ENCODE data around the gene SLC6A13.
"Not testable (repeated sequence)": the region's sequence is repeated elsewhere in the genome, so short reads cannot be mapped to it uniquely, and the experiment has no call there.

Gene SLC6A13

DNA sequence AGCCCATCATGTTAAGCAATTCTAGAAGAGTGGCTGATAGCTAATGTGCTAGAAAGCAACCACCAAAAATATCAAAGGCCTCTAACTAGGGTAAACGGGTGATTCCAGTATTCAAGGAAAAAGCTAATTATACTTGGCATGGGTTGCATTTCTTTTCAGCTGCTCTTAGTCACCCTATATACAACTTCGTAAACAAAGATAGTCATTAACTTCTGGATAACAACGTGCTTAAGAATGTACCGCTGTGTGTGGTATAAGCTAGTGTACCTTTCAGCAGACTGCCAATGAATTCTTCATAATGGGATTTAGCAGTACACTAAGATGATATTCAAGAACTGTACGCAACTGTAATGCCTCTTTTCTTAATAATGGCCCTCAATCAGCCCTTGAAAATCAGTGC is 42.2 kb upstream of the SLC6A13 start:
- Histone ChIP-seq H4K20me1 (ENCODE audit: insufficient read depth, low read length) (no peaks in the 10 kb centered on the region), H3K4me2 (ENCODE audit: low read length) (no peak overlapping the region), H3K27me3 (ENCODE audit: insufficient read depth, low read length) (no peaks in the 10 kb centered on the region), H3K27ac (ENCODE audit: low read depth, low read length, poor library complexity, severe bottlenecking) (no peak overlapping the region), H2AFZ (ENCODE audit: low read length) (no peak overlapping the region), H3K4me1 (ENCODE audit: insufficient read depth, low read length, severe bottlenecking) (no peaks in the 10 kb centered on the region), H3K79me2 (ENCODE audit: insufficient read depth, low read length) (peaks cover 10% of the 10 kb centered on the region; the same call in 1 of the 2 replicates), H3K36me3 (ENCODE audit: insufficient read depth, low read length) (peaks cover 95% of the 10 kb centered on the region), H3K4me3 (ENCODE audit: low read depth, low read length, poor library complexity, severe bottlenecking) (no peak overlapping the region), H3K9ac (ENCODE audit: low read length) (no peak overlapping the region), H3F3A (ENCODE audit: insufficient read depth, low read length) (no peaks in the 10 kb centered on the region), H3K9me2 (ENCODE audit: low read depth, low read length) (no peaks in the 10 kb centered on the region; the same call in 1 of the 2 replicates), H3K9me3 (ENCODE audit: low read length) (peaks cover 2% of the 10 kb centered on the region; the same call in 1 of the 2 replicates)
- TF ChIP-seq EZH2 (IDR thresholded peaks at IDR 0.05; ENCODE audit: borderline replicate concordance, low read length), result no peak
- TF ChIP-seq, protein P1, sequence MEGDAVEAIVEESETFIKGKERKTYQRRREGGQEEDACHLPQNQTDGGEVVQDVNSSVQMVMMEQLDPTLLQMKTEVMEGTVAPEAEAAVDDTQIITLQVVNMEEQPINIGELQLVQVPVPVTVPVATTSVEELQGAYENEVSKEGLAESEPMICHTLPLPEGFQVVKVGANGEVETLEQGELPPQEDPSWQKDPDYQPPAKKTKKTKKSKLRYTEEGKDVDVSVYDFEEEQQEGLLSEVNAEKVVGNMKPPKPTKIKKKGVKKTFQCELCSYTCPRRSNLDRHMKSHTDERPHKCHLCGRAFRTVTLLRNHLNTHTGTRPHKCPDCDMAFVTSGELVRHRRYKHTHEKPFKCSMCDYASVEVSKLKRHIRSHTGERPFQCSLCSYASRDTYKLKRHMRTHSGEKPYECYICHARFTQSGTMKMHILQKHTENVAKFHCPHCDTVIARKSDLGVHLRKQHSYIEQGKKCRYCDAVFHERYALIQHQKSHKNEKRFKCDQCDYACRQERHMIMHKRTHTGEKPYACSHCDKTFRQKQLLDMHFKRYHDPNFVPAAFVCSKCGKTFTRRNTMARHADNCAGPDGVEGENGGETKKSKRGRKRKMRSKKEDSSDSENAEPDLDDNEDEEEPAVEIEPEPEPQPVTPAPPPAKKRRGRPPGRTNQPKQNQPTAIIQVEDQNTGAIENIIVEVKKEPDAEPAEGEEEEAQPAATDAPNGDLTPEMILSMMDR (IDR thresholded peaks at IDR 0.05; ENCODE audit: low read length), result no peak

DNA sequence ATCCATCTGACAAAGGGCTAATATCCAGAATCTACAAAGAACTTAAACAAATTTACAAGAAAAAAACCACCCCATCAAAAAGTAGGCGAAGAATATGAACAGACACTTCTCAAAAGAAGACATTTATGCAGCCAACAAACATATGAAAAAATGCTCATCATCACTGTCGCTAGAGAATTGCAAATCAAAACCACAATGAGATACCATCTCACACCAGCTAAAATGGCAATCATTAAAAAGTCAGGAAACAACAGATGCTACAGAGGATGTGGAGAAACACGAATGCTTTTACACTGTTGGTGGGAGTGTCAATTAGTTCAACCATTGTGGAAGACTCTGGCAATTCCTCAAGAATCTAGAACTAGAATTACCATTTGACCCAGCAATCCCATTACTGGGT is 40.1 kb upstream of the SLC6A13 start:
- peaks cover 92% of the 10 kb centered on the region for H3K36me3 ChIP-seq (ENCODE audit: insufficient read depth, low read length)
- H3K4me1 ChIP-seq (ENCODE audit: insufficient read depth, low read length, severe bottlenecking); H3K9ac ChIP-seq (ENCODE audit: low read length); H3K4me3 ChIP-seq (ENCODE audit: low read depth, low read length, poor library complexity, severe bottlenecking); H3K9me3 ChIP-seq (ENCODE audit: low read length); H3K27ac ChIP-seq (ENCODE audit: low read depth, low read length, poor library complexity, severe bottlenecking); H4K20me1 ChIP-seq (ENCODE audit: insufficient read depth, low read length); H3K9me2 ChIP-seq (ENCODE audit: low read depth, low read length); H2AFZ ChIP-seq (ENCODE audit: low read length); H3K4me2 ChIP-seq (ENCODE audit: low read length); H3K27me3 ChIP-seq (ENCODE audit: insufficient read depth, low read length); H3F3A ChIP-seq (ENCODE audit: insufficient read depth, low read length); H3K79me2 ChIP-seq (ENCODE audit: insufficient read depth, low read length): not testable (repeated sequence)

DNA sequence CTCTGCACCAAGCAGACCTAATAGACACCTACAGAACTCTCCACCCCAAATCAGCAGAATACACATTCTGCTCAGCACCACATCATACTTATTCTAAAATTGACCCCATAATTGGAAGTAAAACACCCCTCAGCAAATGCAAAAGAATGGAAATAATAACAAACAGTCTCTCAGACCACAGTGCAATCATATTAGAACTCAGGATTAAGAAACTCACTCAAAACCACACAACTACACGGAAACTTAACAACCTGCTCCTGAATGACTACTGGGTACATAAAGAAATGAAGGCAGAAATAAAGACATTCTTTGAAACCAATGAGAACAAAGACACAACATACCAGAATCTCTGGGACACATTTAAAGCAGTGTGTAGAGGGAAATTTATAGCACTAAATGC is 37.5 kb upstream of the SLC6A13 start:
- H3K4me3 ChIP-seq (ENCODE audit: low read depth, low read length, poor library complexity, severe bottlenecking); H3K9me3 ChIP-seq (ENCODE audit: low read length); H3K9ac ChIP-seq (ENCODE audit: low read length); H3K79me2 ChIP-seq (ENCODE audit: insufficient read depth, low read length); H4K20me1 ChIP-seq (ENCODE audit: insufficient read depth, low read length); H3K4me2 ChIP-seq (ENCODE audit: low read length); H3F3A ChIP-seq (ENCODE audit: insufficient read depth, low read length); H3K9me2 ChIP-seq (ENCODE audit: low read depth, low read length); H2AFZ ChIP-seq (ENCODE audit: low read length); H3K27ac ChIP-seq (ENCODE audit: low read depth, low read length, poor library complexity, severe bottlenecking); H3K27me3 ChIP-seq (ENCODE audit: insufficient read depth, low read length); H3K4me1 ChIP-seq (ENCODE audit: insufficient read depth, low read length, severe bottlenecking): not testable (repeated sequence)
- peaks cover 91% of the 10 kb centered on the region for H3K36me3 ChIP-seq (ENCODE audit: insufficient read depth, low read length)

DNA sequence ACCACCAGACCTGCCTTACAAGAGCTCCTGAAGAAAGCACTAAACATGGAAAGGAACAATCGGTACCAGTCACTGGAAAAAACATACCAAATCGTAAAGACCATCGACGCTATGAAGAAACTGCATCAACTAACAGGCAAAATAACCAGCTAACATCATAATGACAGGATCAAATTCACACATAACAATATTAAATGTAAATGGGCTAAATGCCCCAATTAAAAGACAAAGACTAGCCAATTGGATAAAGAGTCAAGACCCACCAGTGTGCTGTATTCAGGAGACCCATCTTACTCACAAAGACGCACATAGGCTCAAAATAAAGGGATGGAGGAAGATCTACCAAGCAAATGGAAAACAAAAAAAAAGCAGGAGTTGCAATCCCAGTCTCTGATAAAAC is 36.9 kb upstream of the SLC6A13 start:
- H3K4me1 ChIP-seq (ENCODE audit: insufficient read depth, low read length, severe bottlenecking); H3K27ac ChIP-seq (ENCODE audit: low read depth, low read length, poor library complexity, severe bottlenecking); H3K9ac ChIP-seq (ENCODE audit: low read length); H3K9me3 ChIP-seq (ENCODE audit: low read length); H3K27me3 ChIP-seq (ENCODE audit: insufficient read depth, low read length); H3K79me2 ChIP-seq (ENCODE audit: insufficient read depth, low read length); H3F3A ChIP-seq (ENCODE audit: insufficient read depth, low read length); H2AFZ ChIP-seq (ENCODE audit: low read length); H4K20me1 ChIP-seq (ENCODE audit: insufficient read depth, low read length); H3K4me3 ChIP-seq (ENCODE audit: low read depth, low read length, poor library complexity, severe bottlenecking); H3K4me2 ChIP-seq (ENCODE audit: low read length); H3K9me2 ChIP-seq (ENCODE audit: low read depth, low read length): not testable (repeated sequence)
- peaks cover 91% of the 10 kb centered on the region for H3K36me3 ChIP-seq (ENCODE audit: insufficient read depth, low read length)

DNA sequence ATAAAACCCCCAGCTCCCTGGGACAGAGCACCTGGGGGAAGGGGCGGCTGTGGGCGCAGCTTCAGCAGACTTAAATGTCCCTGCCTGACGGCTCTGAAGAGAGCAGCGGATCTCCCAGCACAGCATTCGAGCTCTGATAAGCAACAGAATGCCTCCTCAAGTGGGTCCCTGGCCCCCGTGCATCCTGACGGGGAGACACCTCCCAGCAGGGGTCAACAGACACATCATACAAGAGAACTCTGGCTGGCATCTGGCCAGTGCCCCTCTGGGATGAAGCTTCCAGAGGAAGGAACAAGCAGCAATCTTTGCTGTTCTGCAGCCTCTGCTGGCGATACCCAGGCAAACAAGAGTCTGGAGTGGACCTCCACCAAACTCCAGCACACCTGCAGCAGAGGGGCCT is 35.4 kb upstream of the SLC6A13 start:
- H3K4me3 ChIP-seq (ENCODE audit: low read depth, low read length, poor library complexity, severe bottlenecking); H3K79me2 ChIP-seq (ENCODE audit: insufficient read depth, low read length); H3K4me2 ChIP-seq (ENCODE audit: low read length); H3K9me2 ChIP-seq (ENCODE audit: low read depth, low read length); H3K9me3 ChIP-seq (ENCODE audit: low read length); H3K9ac ChIP-seq (ENCODE audit: low read length); H2AFZ ChIP-seq (ENCODE audit: low read length); H3F3A ChIP-seq (ENCODE audit: insufficient read depth, low read length); H3K4me1 ChIP-seq (ENCODE audit: insufficient read depth, low read length, severe bottlenecking); H4K20me1 ChIP-seq (ENCODE audit: insufficient read depth, low read length); H3K27me3 ChIP-seq (ENCODE audit: insufficient read depth, low read length); H3K27ac ChIP-seq (ENCODE audit: low read depth, low read length, poor library complexity, severe bottlenecking): not testable (repeated sequence)
- H3K36me3 ChIP-seq (ENCODE audit: insufficient read depth, low read length), result peaks cover 91% of the 10 kb centered on the region
